NOMO-1 (cell line): Measurements from ENCODE around the gene NRG2.

ENCODE experiments used
- DNase-seq, 2 experiments: peaks; one replicate each; lab custom pipeline; 2025; ENCODE audit not compliant: unreplicated experiment in 2 of 2; lab: John Stamatoyannopoulos, UW

Gene NRG2

GRCh38 chr5:140041492-140042392 is 1.4 kb downstream of the NRG2 start:
- DNase-seq: no peak

- DNase-seq: no peak
These were observed 2.0 kb downstream of the NRG2 start for GRCh38 chr5:140041099-140041491.

GRCh38 chr5:140040358-140040757 is 2.7 kb downstream of the NRG2 start:
- no peak for DNase-seq

GRCh38 chr5:140039561-140039960 is 3.5 kb downstream of the NRG2 start:
- peak; percentile 25 to 27 for DNase-seq

- peak in 1 of 2 experiments; percentile 2 for DNase-seq
These were observed 4.6 kb downstream of the NRG2 start for GRCh38 chr5:140038373-140038957.

GRCh38 chr5:140037012-140037411 is 6.1 kb downstream of the NRG2 start:
- no peak for DNase-seq

GRCh38 chr5:140035881-140036280 is 7.2 kb downstream of the NRG2 start:
- DNase-seq: no peak

- DNase-seq: no peak
These were observed 9.9 kb downstream of the NRG2 start for GRCh38 chr5:140033037-140033760.

- DNase-seq: no peak
These were observed 10.8 kb downstream of the NRG2 start for GRCh38 chr5:140032296-140032695.

GRCh38 chr5:140027807-140028206 is 15.3 kb downstream of the NRG2 start:
- DNase-seq: no peak

- no peak for DNase-seq
These were observed 17.4 kb downstream of the NRG2 start for GRCh38 chr5:140025736-140026135.

- no peak for DNase-seq
These were observed 18.2 kb downstream of the NRG2 start for GRCh38 chr5:140024928-140025327.

- no peak for DNase-seq
These were observed 19.4 kb downstream of the NRG2 start for GRCh38 chr5:140023611-140024191.

- no peak for DNase-seq
These were observed 22.4 kb downstream of the NRG2 start for GRCh38 chr5:140020601-140021177.

GRCh38 chr5:140018920-140019644 is 24.0 kb downstream of the NRG2 start:
- no peak for DNase-seq

GRCh38 chr5:140018517-140018916 is 24.6 kb downstream of the NRG2 start:
- no peak for DNase-seq

- DNase-seq: no peak
These were observed 25.0 kb downstream of the NRG2 start for GRCh38 chr5:140018096-140018481.

GRCh38 chr5:140017397-140018095 is 25.6 kb downstream of the NRG2 start:
- no peak for DNase-seq

GRCh38 chr5:140015706-140016105 is 27.4 kb downstream of the NRG2 start:
- no peak for DNase-seq

- DNase-seq: no peak
These were observed 28.3 kb downstream of the NRG2 start for GRCh38 chr5:140014751-140015150.
